Central memory CD8-positive, alpha-beta T cell (primary cell): ENCODE measurements around the gene RASAL3.

Experiments
- ATAC-seq: fragments of 150-1000 bp; cut with Tn5 transposase; replicated peaks from 2 replicates; pipeline ENCODE4 v1.10.0; 2022; ENCODE audit warnings: mild to moderate bottlenecking, moderate FRiP score, moderate number of reproducible peaks; ENCODE audit not compliant: poor library complexity, severe bottlenecking; ENCODE audit errors: extremely low read depth
- DNase-seq, 2 donors: peaks; one replicate each; pipeline ENCODE4 v3.0.0; 2021; ENCODE audit warnings: low spot score in 2 of 2
- H3K27ac Mint-ChIP-seq: one replicate; pipeline ENCODE4 v1.8.0; 2022; ENCODE audit warnings: low read depth, mild to moderate bottlenecking, moderate library complexity, mixed read lengths
- H3K27me3 Mint-ChIP-seq: one replicate; pipeline ENCODE4 v1.8.0; 2022; ENCODE audit warnings: mixed read lengths
- H3K36me3 Mint-ChIP-seq: one replicate; pipeline ENCODE4 v1.8.0; 2022; ENCODE audit warnings: mild to moderate bottlenecking, moderate library complexity, mixed read lengths; ENCODE audit not compliant: insufficient read depth
- H3K4me1 Mint-ChIP-seq: one replicate; pipeline ENCODE4 v1.8.0; 2022; ENCODE audit warnings: mixed read lengths
- H3K4me3 Mint-ChIP-seq: one replicate; pipeline ENCODE4 v1.8.0; 2022; ENCODE audit warnings: mild to moderate bottlenecking, moderate library complexity, mixed read lengths
- H3K9me3 Mint-ChIP-seq: one replicate; pipeline ENCODE4 v1.8.0; 2022; ENCODE audit warnings: mixed read lengths

Gene RASAL3

GRCh38 chr19:15453091-15453578 lies 11.2 kb downstream of the RASAL3 start:
- Mint-ChIP-seq H3K9me3 (no peaks in the 10 kb centered on the region), H3K4me3 (no peak overlapping the region), H3K4me1 (peaks cover 44% of the 10 kb centered on the region), H3K27me3 (no peaks in the 10 kb centered on the region), H3K36me3 (peaks cover 47% of the 10 kb centered on the region), H3K27ac (no peak overlapping the region)
- ATAC-seq, result no peak
- no peak for DNase-seq

GRCh38 chr19:15452111-15453047 lies 12.0 kb downstream of the RASAL3 start:
- Mint-ChIP-seq H3K27me3 (no peaks in the 10 kb centered on the region), H3K27ac (no peak overlapping the region), H3K4me3 (no peak overlapping the region), H3K4me1 (peaks cover 44% of the 10 kb centered on the region), H3K9me3 (no peaks in the 10 kb centered on the region), H3K36me3 (peaks cover 43% of the 10 kb centered on the region)
- DNase-seq (no peak), ATAC-seq (no peak)

- Mint-ChIP-seq H3K27ac (peak overlapping the region; percentile 87), H3K9me3 (no peaks in the 10 kb centered on the region), H3K27me3 (no peaks in the 10 kb centered on the region), H3K4me1 (peaks cover 38% of the 10 kb centered on the region), H3K4me3 (peak overlapping the region; percentile 78), H3K36me3 (peaks cover 37% of the 10 kb centered on the region)
- ATAC-seq (no peak), DNase-seq (no peak)
These were observed 13.8 kb downstream of the RASAL3 start for GRCh38 chr19:15450528-15450890.

- Mint-ChIP-seq H3K36me3 (peaks cover 32% of the 10 kb centered on the region), H3K9me3 (no peaks in the 10 kb centered on the region), H3K27ac (peak within 1 kb of the TSS; percentile 87), H3K4me1 (peaks cover 33% of the 10 kb centered on the region), H3K27me3 (no peaks in the 10 kb centered on the region), H3K4me3 (peak within 1 kb of the TSS; percentile 78)
- ATAC-seq (peak; percentile 75), DNase-seq (peak; percentile 73 to 79)
These were observed 14.5 kb downstream of the RASAL3 start, which contains the start of gene WIZ for GRCh38 chr19:15449620-15450527. Gene WIZ, minus strand, starts transcription at chr19:15449956. Its CDS starts 1,649 bp downstream, at chr19:15448307.

- peak overlapping the region; percentile 5 for H3K27ac Mint-ChIP-seq
- DNase-seq, result no peak
- no peak for ATAC-seq
- peaks cover 28% of the 10 kb centered on the region for H3K36me3 Mint-ChIP-seq
- no peaks in the 10 kb centered on the region for H3K27me3 Mint-ChIP-seq
- no peaks in the 10 kb centered on the region for H3K9me3 Mint-ChIP-seq
- peak overlapping the region; percentile 72 for H3K4me3 Mint-ChIP-seq
- peaks cover 26% of the 10 kb centered on the region for H3K4me1 Mint-ChIP-seq
These were observed 15.3 kb downstream of the RASAL3 start for GRCh38 chr19:15448778-15449619.

DNA sequence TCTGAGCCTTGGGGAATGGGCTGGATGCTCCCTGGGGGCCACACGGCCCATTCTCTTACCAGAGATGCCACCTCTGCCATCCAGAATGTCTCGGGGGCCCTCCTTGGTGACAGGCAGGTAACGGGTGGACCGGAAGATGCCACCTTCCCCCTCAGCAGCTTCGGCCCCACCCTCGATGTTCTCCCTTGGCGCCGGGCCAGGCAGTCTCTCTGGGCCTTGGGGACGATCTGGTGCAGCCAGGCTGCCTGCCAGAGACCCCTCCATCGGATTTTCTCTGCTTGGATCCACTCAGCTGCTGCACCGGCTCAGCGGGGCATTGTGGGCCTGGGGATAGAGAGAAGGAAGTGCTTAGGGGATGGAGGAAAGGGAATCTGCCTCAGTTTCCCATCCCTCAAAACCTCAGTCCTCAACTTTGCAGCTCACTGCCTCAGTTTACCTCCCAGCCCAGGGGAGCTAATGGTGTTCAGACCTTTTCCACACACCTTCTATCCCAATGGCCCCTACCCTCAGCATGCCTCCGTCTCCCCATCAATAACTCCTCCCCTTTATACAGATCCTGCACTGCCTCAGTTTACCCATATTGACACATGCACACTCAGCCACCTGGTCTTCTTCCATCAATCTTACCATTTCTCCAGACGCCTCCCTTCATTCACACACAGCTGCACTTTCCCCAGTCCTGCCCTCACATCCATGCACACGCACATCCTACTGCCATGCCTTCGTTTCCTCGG lies 16.1 kb downstream of the RASAL3 start:
- Mint-ChIP-seq H3K36me3 (peaks cover 20% of the 10 kb centered on the region), H3K9me3 (no peaks in the 10 kb centered on the region), H3K27ac (peak overlapping the region; percentile 5), H3K27me3 (no peaks in the 10 kb centered on the region), H3K4me3 (peak overlapping the region; percentile 72), H3K4me1 (peaks cover 25% of the 10 kb centered on the region)
- ATAC-seq (no peak), DNase-seq (no peak)

DNA sequence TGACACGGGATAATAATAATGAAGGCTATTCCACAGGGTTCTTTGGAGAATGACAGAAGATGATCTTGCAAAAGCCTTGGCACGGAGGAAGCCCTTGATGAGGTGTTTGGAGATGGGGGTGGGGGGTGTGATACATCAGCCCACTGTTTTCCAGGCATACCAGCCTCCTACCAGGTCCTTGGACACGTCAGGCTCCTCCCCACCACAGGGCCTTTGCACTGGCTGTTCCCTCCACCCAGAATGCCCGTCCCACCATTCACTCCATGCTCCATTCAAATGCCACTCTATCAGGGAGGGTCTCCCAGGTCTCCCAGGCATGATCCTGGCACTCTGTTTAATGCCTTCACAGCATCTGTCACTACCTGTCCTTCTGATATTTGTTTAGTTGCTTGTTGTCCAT lies 17.3 kb downstream of the RASAL3 start:
- ATAC-seq, result no peak
- DNase-seq, result no peak
- peaks cover 27% of the 10 kb centered on the region for H3K4me1 Mint-ChIP-seq
- no peak overlapping the region for H3K27ac Mint-ChIP-seq
- no peak overlapping the region for H3K4me3 Mint-ChIP-seq
- no peaks in the 10 kb centered on the region for H3K27me3 Mint-ChIP-seq
- H3K36me3 Mint-ChIP-seq, result peaks cover 15% of the 10 kb centered on the region
- H3K9me3 Mint-ChIP-seq, result no peaks in the 10 kb centered on the region

DNA sequence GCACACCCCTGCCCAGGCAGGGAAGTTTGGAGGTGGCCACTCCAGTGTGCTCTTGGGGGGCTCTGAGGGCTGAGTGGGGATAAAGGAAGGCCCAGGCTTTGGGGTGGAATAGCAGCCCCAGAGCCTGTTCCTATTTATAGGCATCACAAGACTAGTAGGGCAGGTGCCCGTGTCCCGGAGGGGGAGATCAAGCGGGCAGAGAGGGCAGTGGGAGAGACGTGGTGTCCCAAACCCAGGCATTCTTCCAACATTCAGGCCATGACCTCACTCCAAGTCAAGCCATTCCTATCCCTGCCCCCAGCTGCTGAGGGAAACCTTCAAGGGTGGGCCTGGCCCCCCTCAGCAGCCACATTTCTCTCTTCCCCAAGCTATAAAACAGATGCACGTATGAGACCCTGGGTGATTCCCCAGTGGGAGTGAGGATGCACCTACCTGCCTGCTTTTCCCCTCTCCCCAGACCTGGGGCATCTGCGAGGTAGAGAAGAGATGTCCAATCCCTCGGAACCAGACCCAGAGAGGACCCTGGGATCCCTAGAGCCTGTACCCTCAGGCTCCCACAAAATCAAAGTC lies 18.5 kb downstream of the RASAL3 start:
- Mint-ChIP-seq H3K27ac (no peak overlapping the region), H3K4me3 (no peak overlapping the region), H3K9me3 (no peaks in the 10 kb centered on the region), H3K36me3 (peaks cover 7% of the 10 kb centered on the region), H3K27me3 (no peaks in the 10 kb centered on the region), H3K4me1 (peaks cover 22% of the 10 kb centered on the region)
- no peak for ATAC-seq
- no peak for DNase-seq

- peaks cover 2% of the 10 kb centered on the region for H3K36me3 Mint-ChIP-seq
- no peaks in the 10 kb centered on the region for H3K9me3 Mint-ChIP-seq
- H3K4me3 Mint-ChIP-seq, result no peak overlapping the region
- DNase-seq, result no peak
- no peaks in the 10 kb centered on the region for H3K27me3 Mint-ChIP-seq
- no peak overlapping the region for H3K27ac Mint-ChIP-seq
- ATAC-seq, result no peak
- H3K4me1 Mint-ChIP-seq, result peaks cover 16% of the 10 kb centered on the region
These were observed 19.1 kb downstream of the RASAL3 start for GRCh38 chr19:15445227-15445605.

- Mint-ChIP-seq H3K27me3 (no peaks in the 10 kb centered on the region), H3K9me3 (no peaks in the 10 kb centered on the region), H3K27ac (no peak overlapping the region), H3K4me3 (no peak overlapping the region), H3K4me1 (peaks cover 13% of the 10 kb centered on the region), H3K36me3 (peaks cover 2% of the 10 kb centered on the region)
- DNase-seq (no peak), ATAC-seq (no peak)
These were observed 19.7 kb downstream of the RASAL3 start for GRCh38 chr19:15444505-15445226.

- Mint-ChIP-seq H3K9me3 (no peaks in the 10 kb centered on the region), H3K36me3 (peaks cover 2% of the 10 kb centered on the region), H3K4me1 (peaks cover 12% of the 10 kb centered on the region), H3K27ac (no peak overlapping the region), H3K27me3 (no peaks in the 10 kb centered on the region), H3K4me3 (no peak overlapping the region)
- ATAC-seq (no peak), DNase-seq (no peak)
These were observed 20.5 kb downstream of the RASAL3 start for GRCh38 chr19:15443838-15444237.
